ENCODE data around the gene FREY1.
"Not testable (repeated sequence)": the region's sequence is repeated elsewhere in the genome, so short reads cannot be mapped to it uniquely, and the experiment has no call there.

The FREY1 gene

DNA sequence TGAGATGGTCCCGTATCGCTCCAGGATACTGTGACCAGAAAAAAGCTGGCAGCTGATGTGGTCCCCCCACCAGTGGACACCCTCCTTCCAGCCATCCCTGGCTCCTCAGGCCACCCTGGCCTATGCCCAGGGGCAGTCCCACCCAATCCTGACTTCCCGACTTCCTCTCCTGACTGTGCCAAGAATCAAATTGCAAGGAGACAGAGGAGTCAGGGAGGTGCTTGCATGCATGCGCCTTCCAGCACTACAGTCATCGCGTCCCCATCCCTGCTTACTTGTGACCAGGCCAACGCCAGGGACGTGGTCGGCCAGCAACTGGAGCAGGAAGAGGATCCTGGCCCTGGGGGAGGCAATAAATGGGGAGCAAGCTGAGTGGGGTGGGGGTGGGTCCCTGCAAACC is 3.6 kb upstream of the FREY1 start:
- Histone ChIP-seq H3K36me3 (peaks cover 40 to 71% (median 60%) of the 10 kb centered on the region in 3 donors), H3K4me3 (no peak overlapping the region), H3K27ac (no peak overlapping the region), H3K9me3 (no peaks in the 10 kb centered on the region), H3K4me1 (peaks cover 0 to 1% (median 0%) of the 10 kb centered on the region in 4 donors), H3K27me3 (no peaks in the 10 kb centered on the region)
- no peak for DNase-seq
- TF ChIP-seq, protein P1, sequence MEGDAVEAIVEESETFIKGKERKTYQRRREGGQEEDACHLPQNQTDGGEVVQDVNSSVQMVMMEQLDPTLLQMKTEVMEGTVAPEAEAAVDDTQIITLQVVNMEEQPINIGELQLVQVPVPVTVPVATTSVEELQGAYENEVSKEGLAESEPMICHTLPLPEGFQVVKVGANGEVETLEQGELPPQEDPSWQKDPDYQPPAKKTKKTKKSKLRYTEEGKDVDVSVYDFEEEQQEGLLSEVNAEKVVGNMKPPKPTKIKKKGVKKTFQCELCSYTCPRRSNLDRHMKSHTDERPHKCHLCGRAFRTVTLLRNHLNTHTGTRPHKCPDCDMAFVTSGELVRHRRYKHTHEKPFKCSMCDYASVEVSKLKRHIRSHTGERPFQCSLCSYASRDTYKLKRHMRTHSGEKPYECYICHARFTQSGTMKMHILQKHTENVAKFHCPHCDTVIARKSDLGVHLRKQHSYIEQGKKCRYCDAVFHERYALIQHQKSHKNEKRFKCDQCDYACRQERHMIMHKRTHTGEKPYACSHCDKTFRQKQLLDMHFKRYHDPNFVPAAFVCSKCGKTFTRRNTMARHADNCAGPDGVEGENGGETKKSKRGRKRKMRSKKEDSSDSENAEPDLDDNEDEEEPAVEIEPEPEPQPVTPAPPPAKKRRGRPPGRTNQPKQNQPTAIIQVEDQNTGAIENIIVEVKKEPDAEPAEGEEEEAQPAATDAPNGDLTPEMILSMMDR (IDR thresholded peaks at IDR 0.05) = no peak
- intact Hi-C loops (cut with DNase I; ENCODE audit: low total_unique reads) = no loop called here

DNA sequence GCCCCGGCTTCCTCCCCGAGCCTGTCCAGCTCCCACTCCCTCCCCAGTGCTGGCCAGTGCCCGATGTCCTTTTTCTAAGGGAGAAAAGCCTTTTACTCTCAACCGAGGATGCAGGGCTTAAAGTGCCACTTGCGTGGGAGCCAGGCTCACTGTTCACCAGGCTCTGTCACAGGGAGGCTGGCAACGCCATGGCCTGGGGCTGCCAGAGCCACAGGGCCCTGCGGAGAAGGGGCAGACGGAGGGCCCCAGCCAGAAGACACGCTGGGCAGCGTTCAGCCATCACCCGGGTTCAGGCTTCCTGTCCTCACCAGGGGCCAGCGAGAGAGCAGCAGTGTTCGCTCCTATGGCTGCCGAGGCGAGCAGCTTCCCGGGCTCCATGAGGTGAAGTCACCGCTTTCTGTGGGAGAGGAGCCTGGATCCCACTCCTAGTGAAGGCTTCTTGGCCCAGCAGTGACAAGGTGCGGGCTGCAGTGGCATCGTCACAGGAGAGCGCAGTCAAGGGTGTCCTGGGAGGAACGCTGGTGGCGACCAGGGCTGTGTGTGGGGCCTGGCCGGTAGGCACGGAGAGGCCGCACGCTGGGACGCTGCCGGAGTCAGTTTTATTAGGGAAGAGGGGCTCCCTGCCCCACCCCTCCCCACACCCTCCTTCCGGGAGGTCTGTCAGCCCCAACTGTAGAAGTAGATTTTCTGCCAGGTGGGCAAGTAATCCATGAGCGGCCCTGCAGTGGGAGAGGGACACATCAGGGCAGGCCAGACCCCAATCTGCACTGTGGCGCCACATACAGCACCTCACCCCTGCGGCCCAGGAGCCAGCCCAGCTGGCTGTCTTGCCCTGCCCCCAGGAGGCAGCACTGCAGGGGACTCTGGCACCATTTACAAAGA is 2.8 kb upstream of the FREY1 start:
- TF ChIP-seq, protein P1 (IDR thresholded peaks at IDR 0.05) = no peak
- Histone ChIP-seq H3K9me3 (no peaks in the 10 kb centered on the region), H3K4me3 (no peak overlapping the region), H3K27me3 (no peaks in the 10 kb centered on the region), H3K27ac (no peak overlapping the region), H3K36me3 (peaks cover 40 to 69% (median 54%) of the 10 kb centered on the region in 3 donors), H3K4me1 (no peaks in the 10 kb centered on the region)
- DNase-seq = no peak
- intact Hi-C loops (cut with DNase I; ENCODE audit: low total_unique reads) = no loop called here

DNA sequence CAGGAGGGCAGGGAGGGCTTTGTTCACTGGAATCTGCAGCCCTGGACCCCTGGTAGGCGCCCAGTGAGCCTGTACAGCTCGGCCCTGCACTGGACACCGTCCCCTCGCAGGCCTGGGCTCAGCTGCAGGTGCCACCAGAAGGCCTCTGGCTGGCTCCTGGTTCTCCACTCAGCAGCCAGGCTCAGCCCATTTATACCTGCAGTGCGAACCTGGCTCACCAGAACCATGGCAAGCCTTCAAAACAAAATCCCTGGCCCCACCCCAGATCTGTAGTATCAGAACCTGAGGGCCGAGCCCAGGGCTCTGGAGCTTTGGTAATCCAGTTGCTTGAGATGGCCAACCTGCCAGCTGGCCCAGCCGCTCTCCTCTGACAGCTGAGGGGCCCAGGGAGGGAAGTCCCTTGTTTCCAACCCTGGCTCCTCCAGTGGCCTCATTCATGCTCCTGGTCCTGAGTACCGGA is 870 bp upstream of the FREY1 start:
- no peaks in the 10 kb centered on the region for H3K9me3 ChIP-seq
- no peak overlapping the region for H3K4me3 ChIP-seq
- no peaks in the 10 kb centered on the region for H3K4me1 ChIP-seq
- no peak for DNase-seq
- intact Hi-C loops (cut with DNase I; ENCODE audit: low total_unique reads) = no loop called here
- H3K27me3 ChIP-seq = no peaks in the 10 kb centered on the region
- H3K36me3 ChIP-seq = peaks cover 23 to 69% (median 35%) of the 10 kb centered on the region in 3 donors
- H3K27ac ChIP-seq = no peak overlapping the region
- TF ChIP-seq, protein P1 (IDR thresholded peaks at IDR 0.05) = no peak

DNA sequence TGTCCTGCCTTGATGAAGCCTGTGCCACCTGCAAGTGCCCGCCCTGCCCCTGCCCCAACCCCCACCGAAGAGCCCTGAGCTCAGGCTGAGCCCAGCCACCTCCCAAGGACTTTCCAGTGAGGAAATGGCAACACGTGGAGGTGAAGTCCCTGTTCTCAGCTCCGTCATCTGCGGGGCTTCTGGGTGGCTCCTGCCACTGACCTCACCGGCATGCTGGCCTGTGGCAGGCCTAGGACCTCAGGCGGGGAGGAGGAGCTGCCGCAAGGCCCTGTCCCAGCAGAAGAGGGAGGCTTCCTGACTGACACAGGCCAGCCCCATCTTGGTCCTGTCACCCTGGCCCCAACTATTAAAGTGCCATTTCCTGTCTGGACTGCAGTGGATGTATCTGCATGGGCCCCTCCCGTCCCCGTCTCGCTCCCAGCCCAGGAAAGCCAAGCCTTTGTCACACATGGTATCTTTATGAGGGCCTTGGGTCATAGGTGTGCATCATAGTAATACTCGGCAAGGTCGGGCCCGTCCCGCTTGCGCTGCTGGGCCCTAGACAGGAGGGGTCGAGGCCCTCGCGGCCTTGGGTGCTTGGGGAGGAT is 882 bp downstream of the FREY1 start:
- TF ChIP-seq, protein P1 (IDR thresholded peaks at IDR 0.05) = no peak
- Histone ChIP-seq H3K4me1 (peaks cover 0 to 2% (median under 1%) of the 10 kb centered on the region in 4 donors), H3K9me3 (no peaks in the 10 kb centered on the region), H3K4me3 (no peak overlapping the region), H3K27ac (no peak overlapping the region), H3K36me3 (peaks cover 11 to 61% (median 17%) of the 10 kb centered on the region in 3 donors), H3K27me3 (no peaks in the 10 kb centered on the region)
- intact Hi-C loops (cut with DNase I; ENCODE audit: low total_unique reads) = no loop called here
- no peak for DNase-seq

DNA sequence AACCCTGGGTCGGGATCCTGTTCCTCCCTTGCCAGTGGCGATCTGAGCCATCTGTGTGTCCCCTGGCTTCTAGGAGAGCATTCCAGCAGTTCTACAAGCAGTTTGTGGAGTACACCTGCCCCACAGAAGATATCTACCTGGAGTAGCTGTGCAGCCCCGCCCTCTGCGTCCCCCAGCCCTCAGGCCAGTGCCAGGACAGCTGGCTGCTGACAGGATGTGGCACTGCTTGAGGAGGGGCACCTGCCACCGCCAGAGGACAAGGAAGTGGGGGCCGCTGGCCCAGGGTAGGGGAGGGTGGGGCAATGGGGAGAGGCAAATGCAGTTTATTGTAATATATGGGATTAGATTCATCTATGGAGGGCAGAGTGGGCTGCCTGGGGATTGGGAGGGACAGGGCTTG is 1.5 kb downstream of the FREY1 start:
- H3K27ac ChIP-seq; H3K4me1 ChIP-seq; H3K9me3 ChIP-seq; intact Hi-C loops (cut with DNase I; ENCODE audit: low total_unique reads); H3K4me3 ChIP-seq; H3K27me3 ChIP-seq; DNase-seq: not testable (repeated sequence)
- H3K36me3 ChIP-seq = peaks cover 4 to 55% (median 11%) of the 10 kb centered on the region in 3 donors

DNA sequence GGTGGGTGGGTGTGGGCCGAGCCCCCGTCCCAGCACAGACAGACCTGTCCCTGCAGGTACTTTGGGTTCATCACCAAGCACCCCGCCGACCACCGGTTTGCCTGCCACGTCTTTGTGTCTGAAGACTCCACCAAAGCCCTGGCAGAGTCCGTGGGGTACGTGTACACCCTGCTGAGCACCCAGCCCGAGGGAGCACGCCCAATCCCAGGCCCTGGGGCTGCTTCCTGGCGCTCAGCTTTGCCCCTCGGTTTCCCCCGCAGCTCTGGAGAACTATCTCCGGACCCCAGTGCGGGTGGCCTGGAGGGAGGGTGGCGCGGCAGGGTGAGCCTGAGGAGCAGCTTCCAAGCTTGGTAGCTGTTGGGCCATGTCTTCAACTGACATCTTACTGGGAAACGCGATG is 2.0 kb downstream of the FREY1 start:
- H3K27ac ChIP-seq = no peak overlapping the region

More for the DNA sequence above, 2.0 kb downstream of the FREY1 start:
- H3K4me3 ChIP-seq = no peak overlapping the region
- peaks cover 0 to 50% (median 6%) of the 10 kb centered on the region in 3 donors for H3K36me3 ChIP-seq
- DNase-seq = no peak
- intact Hi-C loops (cut with DNase I; ENCODE audit: low total_unique reads) = no loop called here
- TF ChIP-seq, protein P1 (IDR thresholded peaks at IDR 0.05) = no peak
- no peaks in the 10 kb centered on the region for H3K9me3 ChIP-seq
- H3K4me1 ChIP-seq = peaks cover 0 to 10% (median 10%) of the 10 kb centered on the region in 4 donors
- no peaks in the 10 kb centered on the region for H3K27me3 ChIP-seq
